ENCODE data around the gene ABCC1.

The ABCC1 gene

DNA sequence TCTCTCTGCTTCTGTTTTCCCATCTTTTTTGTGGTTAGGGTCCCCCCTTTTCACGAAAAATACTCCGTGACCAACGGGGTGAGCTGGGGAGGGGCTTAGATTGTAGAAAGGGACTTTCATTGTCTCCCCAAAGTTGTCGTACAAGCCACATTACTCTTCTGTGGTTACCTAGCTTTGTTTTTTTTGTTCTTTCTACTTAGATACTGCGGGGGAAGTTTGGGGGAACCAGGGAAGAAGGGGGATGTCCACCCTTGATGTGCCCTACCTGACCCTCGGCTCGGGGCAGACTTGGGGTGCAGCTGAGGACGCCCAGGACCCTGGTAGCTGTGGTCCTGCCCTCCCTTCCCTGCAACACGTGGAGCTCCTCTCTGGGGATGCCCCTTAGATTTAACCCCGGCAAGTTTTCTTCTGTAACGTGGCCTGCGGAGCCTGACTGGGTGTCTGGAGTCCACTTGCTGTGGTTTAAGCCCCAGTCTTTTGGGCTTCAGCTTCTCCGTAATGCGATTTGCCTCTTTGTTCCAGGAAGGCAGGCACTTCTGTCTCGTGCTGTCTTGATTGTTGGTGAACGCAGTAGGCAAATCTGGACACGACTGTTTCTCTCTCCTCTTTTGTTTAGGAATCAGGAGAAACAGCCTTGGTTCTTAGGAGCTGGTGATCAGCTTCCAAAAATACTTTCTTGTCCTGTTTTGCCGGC lies 892 bp downstream of the ABCC1 start:
- H3K27ac ChIP-seq (ENCODE audit: low read depth, low read length) = no peak overlapping the region
- H3K79me2 ChIP-seq (ENCODE audit: control insufficient read depth, low read length) = peaks cover 63% of the 10 kb centered on the region
- no peaks in the 10 kb centered on the region for H3K9me2 ChIP-seq (replicated peaks; ENCODE audit: control insufficient read depth, low read length)
- H3K4me1 ChIP-seq (ENCODE audit: control insufficient read depth, low read length) = peaks cover 29% of the 10 kb centered on the region
- H3K4me3 ChIP-seq (ENCODE audit: low read length) = peak overlapping the region; percentile 84
- no peaks in the 10 kb centered on the region; the same call in 1 of the 2 replicates for H3K36me3 ChIP-seq (ENCODE audit: control insufficient read depth, low read length)
- no peak for TF ChIP-seq EZH2phosphoT487 (IDR thresholded peaks at IDR 0.05; ENCODE audit: borderline replicate concordance, low read length)
- TF ChIP-seq, protein P1, sequence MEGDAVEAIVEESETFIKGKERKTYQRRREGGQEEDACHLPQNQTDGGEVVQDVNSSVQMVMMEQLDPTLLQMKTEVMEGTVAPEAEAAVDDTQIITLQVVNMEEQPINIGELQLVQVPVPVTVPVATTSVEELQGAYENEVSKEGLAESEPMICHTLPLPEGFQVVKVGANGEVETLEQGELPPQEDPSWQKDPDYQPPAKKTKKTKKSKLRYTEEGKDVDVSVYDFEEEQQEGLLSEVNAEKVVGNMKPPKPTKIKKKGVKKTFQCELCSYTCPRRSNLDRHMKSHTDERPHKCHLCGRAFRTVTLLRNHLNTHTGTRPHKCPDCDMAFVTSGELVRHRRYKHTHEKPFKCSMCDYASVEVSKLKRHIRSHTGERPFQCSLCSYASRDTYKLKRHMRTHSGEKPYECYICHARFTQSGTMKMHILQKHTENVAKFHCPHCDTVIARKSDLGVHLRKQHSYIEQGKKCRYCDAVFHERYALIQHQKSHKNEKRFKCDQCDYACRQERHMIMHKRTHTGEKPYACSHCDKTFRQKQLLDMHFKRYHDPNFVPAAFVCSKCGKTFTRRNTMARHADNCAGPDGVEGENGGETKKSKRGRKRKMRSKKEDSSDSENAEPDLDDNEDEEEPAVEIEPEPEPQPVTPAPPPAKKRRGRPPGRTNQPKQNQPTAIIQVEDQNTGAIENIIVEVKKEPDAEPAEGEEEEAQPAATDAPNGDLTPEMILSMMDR (IDR thresholded peaks at IDR 0.05; ENCODE audit: low read depth, low read length, poor library complexity, severe bottlenecking) = no peak
- H3K27me3 ChIP-seq (ENCODE audit: control insufficient read depth, low read length) = no peaks in the 10 kb centered on the region
- H3K4me2 ChIP-seq (ENCODE audit: low read length) = peak overlapping the region; percentile 87
- no peaks in the 10 kb centered on the region for H3F3A ChIP-seq (ENCODE audit: control insufficient read depth, insufficient read depth)
- no peaks in the 10 kb centered on the region for H3K9me3 ChIP-seq (ENCODE audit: control insufficient read depth, insufficient read depth, low read length)
- peaks cover 3% of the 10 kb centered on the region; the same call in 1 of the 2 replicates for H4K20me1 ChIP-seq (ENCODE audit: control insufficient read depth, insufficient read depth, low read depth, low read length)

- peaks cover 3% of the 10 kb centered on the region; the same call in 1 of the 2 replicates for H4K20me1 ChIP-seq (ENCODE audit: control insufficient read depth, insufficient read depth, low read depth, low read length)
- no peaks in the 10 kb centered on the region for H3K9me2 ChIP-seq (replicated peaks; ENCODE audit: control insufficient read depth, low read length)
- TF ChIP-seq, protein P1 (IDR thresholded peaks at IDR 0.05; ENCODE audit: low read depth, low read length, poor library complexity, severe bottlenecking) = no peak
- TF ChIP-seq EZH2phosphoT487 (IDR thresholded peaks at IDR 0.05; ENCODE audit: borderline replicate concordance, low read length) = no peak
- peaks cover 69% of the 10 kb centered on the region for H3K79me2 ChIP-seq (ENCODE audit: control insufficient read depth, low read length)
- peak overlapping the region; percentile 84 for H3K4me3 ChIP-seq (ENCODE audit: low read length)
- no peak overlapping the region for H3K27ac ChIP-seq (ENCODE audit: low read depth, low read length)
- H3K27me3 ChIP-seq (ENCODE audit: control insufficient read depth, low read length) = no peaks in the 10 kb centered on the region
- peaks cover 29% of the 10 kb centered on the region for H3K4me1 ChIP-seq (ENCODE audit: control insufficient read depth, low read length)
- H3K36me3 ChIP-seq (ENCODE audit: control insufficient read depth, low read length) = no peaks in the 10 kb centered on the region; the same call in 1 of the 2 replicates
- no peaks in the 10 kb centered on the region for H3F3A ChIP-seq (ENCODE audit: control insufficient read depth, insufficient read depth)
- no peaks in the 10 kb centered on the region for H3K9me3 ChIP-seq (ENCODE audit: control insufficient read depth, insufficient read depth, low read length)
- H3K4me2 ChIP-seq (ENCODE audit: low read length) = peak overlapping the region; percentile 87
These were observed 1.5 kb downstream of the ABCC1 start for GRCh38 chr16:15950869-15951268.

- Histone ChIP-seq H3K4me1 (ENCODE audit: control insufficient read depth, low read length) (peaks cover 29% of the 10 kb centered on the region), H3K4me2 (ENCODE audit: low read length) (peak overlapping the region; percentile 87; the same call in 1 of the 2 replicates), H3K79me2 (ENCODE audit: control insufficient read depth, low read length) (peaks cover 79% of the 10 kb centered on the region), H3K9me3 (ENCODE audit: control insufficient read depth, insufficient read depth, low read length) (no peaks in the 10 kb centered on the region), H4K20me1 (ENCODE audit: control insufficient read depth, insufficient read depth, low read depth, low read length) (peaks cover 3% of the 10 kb centered on the region; the same call in 1 of the 2 replicates), H3K27ac (ENCODE audit: low read depth, low read length) (no peak overlapping the region), H3K36me3 (ENCODE audit: control insufficient read depth, low read length) (no peaks in the 10 kb centered on the region; the same call in 1 of the 2 replicates), H3K4me3 (ENCODE audit: low read length) (0 out of 2 replicates have a peak overlapping the region, but pooled peaks have one; percentile 11), H3F3A (ENCODE audit: control insufficient read depth, insufficient read depth) (no peaks in the 10 kb centered on the region), H3K9me2 (replicated peaks; ENCODE audit: control insufficient read depth, low read length) (no peaks in the 10 kb centered on the region), H3K27me3 (ENCODE audit: control insufficient read depth, low read length) (no peaks in the 10 kb centered on the region)
- TF ChIP-seq, protein P1 (IDR thresholded peaks at IDR 0.05; ENCODE audit: low read depth, low read length, poor library complexity, severe bottlenecking) = no peak
- TF ChIP-seq EZH2phosphoT487 (IDR thresholded peaks at IDR 0.05; ENCODE audit: borderline replicate concordance, low read length) = no peak
These were observed 2.4 kb downstream of the ABCC1 start for GRCh38 chr16:15951852-15952251.

Data from DOHH2 (cell line).